HG03064 (cell line): ENCODE measurements around the gene PPP1R14D.

Experiments used
- ATAC-seq: cut with Tn5 transposase; IDR thresholded peaks from one replicate; pipeline ENCODE4 v1.9.1; 2021; ENCODE audit warnings: low read depth; ENCODE audit not compliant: unreplicated experiment

PPP1R14D gene

DNA sequence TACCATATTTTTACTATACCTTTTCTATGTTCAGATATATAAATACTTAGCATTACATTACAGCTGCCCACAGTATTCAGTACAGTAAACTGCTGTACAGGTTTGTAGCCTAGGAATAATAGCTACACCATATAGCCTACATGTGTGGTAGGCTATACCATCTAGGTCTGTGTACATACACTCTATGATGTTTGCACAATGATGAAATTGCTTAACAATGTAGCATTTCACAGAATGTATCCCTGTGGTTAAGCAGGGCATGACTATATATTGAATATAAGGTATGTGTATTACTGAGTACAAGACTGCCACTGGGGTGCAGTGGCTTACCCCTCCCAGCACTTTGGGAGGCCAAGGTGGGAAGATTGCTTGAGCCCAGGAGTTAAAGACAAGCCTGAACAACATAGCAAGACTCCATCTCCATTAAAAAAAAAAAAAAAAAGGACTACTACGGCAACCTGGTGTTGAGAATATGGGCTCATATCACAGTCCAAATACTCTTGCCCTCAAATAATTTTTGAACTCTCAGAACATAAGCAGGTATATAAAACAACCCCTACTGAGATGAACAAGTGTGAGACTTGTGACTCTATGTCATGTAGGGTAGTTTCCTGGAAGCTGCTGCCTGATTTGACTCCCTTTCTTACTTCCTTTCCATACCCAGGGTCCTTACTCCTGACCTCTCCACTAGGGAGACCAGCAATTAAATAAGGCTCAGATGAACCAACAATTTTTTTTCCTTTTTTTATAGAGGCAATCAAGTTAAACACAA is 4.8 kb downstream of the PPP1R14D start:
- ATAC-seq: no peak

DNA sequence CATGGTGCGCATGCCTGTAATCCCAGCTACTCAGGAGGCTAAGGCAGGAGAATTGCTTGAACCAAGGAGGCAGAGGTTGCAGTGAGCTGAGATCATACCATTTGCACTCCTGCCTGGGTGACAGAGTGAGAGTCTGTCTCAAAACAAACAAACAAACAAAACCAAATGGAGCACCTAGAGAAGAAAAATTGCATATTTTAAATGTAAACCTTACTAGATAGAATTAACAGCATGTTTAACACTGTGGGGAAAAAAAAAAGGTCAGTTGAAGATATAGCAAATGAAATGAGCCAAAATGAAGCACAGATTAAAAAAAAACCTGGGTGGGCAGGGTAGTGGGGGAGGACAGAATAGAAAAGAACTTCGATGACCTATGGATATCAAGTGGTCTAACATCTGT is 7.3 kb downstream of the PPP1R14D start:
- ATAC-seq: no peak

DNA sequence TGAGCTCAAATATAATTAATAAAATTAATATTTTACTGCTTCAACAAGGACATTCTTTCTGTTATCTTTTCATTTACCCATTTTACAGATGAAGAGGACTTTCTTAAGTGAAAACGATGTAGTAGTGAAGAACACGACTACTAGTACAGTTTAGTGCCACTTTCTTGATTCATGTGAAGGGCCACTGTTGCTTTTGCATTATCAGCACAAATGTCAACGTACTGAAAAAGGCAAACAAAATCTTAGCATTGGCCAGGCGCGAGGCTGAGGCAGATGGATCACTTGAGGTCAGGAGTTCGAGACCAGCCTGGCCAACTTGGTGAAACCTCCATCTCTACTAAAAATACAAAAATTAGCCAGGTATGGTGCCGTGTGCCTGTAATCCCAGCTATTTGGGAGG is 9.5 kb downstream of the PPP1R14D start:
- no peak for ATAC-seq

DNA sequence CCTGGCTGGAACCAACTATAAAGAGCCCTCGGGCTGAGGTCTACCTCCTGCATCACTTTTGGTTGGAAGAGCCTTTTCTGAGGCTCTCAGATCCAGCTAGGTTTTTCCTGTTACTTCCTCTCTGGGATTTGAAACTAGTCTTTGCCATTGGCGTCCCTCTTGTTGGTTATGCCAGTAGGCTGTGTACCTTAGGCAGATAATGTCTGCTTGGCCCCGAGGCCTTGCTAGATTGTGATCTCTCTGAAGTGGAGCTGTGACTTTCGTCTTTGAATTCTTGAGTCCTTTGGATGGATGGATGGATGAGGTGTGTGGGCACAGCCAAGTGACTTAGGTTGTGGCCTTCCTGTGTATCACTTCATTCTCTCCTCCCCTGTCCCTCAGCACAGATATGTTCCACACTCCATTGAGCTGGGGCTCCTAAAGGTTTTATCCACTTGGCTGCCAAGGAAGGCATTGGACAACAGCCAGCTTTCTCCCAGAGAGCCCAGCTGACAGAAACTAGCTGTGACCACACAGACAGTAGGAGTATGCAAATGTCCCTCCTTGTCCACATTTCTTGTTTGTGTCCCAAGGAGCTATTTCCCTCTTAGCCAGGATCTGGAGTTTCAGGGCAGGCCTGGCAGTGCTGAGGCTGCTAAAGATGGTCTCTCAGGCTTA is 13.3 kb downstream of the PPP1R14D start:
- ATAC-seq: no peak

DNA sequence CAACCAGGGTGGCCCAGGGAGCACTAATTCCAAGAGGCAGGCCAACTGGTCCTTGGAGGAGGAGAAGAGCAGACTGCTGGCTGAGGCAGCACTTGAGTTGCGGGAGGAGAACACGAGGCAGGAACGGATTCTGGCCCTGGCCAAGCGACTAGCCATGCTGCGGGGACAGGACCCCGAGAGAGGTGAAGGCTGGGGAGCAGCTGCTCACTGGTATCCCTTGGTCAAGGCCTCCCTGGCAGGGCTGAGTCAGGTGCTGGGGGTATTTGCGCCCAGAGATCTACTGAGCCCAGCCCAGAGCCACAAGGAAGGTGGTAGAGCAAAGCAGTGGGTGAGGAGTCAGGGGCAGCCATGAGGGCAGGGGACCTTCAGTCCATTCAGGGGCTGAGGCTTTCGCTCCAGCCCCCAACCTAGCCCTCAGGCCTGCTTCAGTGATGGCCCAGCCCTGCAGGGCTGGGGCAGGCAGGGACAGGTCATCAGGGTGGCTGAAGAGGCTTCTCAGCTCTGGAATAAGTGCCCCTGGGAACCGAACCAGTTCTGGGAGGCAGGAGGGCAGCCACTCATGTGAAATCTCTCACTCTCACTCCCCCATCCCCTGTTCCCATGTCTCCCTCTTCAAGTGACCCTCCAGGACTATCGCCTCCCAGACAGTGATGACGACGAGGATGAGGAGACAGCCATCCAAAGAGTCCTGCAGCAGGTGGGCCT is 15.6 kb downstream of the PPP1R14D start:
- no peak for ATAC-seq

DNA sequence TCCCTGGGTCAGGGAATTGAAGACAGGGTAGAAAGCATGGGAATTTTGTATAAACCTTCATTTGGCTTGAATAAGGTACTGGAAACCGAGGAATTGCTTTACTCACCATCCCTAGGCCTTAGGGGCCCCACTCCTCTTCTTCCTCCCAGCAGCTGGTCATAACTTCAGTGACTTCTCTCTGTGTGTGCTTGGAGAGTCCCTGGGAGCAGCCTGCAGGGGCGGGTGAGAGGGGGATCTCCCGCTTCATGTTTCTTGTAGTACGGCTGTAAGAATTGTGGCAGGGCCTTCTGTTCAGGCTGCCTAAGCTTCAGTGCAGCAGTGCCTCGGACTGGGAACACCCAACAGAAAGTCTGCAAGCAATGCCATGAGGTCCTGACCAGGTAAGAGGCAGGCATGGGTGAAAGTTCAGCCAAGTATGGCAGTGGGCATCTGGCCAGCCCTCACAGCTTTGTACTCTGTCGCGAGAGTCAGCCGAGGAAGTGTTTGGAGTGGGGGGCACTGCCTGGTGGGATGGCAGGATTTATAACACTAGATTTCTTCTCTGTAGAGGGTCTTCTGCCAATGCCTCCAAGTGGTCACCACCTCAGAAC is 19.6 kb downstream of the PPP1R14D start:
- no peak for ATAC-seq

DNA sequence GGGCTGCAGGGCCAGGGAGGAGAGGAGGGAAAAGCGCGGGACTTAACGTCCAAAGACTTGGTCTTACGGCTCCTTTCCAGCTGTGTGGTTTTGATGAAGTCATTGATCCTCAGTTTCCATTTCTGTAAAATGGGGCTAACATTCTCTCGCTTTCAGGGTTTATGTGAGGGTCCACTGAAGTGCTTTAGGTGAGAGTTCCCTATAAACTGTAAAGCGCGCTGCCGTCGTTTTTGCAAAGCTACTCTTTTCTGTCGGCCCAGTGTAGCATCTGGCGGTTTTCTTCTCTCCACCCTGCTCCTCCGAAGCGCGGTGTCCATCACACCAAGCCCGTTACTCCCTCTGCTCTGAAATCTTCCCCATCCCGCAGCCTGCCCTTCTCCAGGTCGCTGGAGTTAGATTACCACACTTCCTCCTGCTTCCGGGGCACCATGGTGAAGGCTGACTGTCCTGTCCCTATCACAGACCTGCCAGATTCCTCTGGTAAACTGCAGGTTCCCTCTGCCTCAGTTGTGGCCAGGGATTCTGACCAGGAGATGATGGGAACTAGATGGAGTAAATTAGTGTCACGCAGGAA is 20.5 kb downstream of the PPP1R14D start:
- no peak for ATAC-seq

DNA sequence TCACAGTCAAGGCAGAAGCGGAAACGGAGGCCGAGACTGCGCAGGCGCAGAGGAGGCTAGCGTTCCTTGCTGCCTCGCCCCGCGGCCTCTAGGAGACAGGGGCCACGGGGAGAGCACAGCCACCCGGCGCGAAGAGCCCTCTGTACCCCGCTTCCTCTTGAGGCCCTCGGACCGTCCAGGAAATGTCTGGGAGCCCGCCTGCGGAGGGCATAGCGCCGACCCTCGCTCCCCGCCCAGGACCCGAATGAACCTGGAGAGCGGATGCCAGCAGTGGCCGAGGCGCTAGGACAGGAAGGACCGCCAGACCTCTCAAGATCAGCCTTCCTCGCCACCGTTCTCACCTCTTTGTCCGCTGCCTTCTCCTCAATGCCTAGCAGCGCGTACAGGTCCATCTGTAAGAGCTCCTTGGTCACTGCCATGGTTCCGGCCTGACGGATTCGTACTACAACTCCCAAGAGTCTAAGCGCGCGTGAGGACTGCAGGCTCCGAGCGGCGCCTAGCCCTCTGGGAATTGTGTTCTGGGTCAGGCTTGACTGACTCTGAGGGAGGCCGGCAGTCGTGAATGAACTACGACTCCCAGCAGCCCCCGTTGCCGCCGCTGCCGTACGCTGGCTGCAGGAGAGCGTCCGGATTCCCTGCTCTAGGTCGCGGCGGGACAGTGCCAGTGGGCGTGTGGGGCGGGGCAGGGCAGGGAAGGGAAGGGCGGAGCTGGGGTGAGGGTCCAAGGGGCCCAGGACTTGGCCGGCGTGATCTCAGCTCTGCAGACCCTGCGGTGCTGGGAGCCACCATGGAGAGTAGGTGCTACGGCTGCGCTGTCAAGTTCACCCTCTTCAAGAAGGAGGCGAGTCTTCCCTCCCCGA is 21.2 kb downstream of the PPP1R14D start, which contains the start of the genes DNAJC17 and ZFYVE19:
TSS of gene DNAJC17 (minus strand) at position 446 of the 860 bp plus-strand sequence. CDS start at position 419, 27 bp downstream.
TSS of gene ZFYVE19 (plus strand) at position 62 of the 860 bp plus-strand sequence. CDS start at position 563, 501 bp downstream.
- peak; percentile 95 for ATAC-seq

DNA sequence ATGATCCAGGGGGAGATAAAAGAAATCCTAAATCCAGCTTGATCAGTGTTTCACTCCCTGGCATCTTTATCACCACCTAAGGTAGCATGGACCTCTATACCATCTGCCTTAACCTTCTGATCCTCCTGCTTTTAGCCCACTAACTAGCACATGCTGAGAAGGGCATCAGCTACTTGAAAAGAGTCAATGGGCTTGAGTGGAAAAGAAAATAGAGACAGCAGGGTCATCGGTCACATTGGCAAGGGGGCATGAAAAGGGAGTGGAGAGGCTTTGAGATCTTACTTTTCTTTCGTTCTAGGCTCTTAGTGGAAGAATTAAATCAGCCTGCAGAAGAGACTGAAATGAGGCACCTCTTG is 21.9 kb downstream of the PPP1R14D start:
- no peak for ATAC-seq

DNA sequence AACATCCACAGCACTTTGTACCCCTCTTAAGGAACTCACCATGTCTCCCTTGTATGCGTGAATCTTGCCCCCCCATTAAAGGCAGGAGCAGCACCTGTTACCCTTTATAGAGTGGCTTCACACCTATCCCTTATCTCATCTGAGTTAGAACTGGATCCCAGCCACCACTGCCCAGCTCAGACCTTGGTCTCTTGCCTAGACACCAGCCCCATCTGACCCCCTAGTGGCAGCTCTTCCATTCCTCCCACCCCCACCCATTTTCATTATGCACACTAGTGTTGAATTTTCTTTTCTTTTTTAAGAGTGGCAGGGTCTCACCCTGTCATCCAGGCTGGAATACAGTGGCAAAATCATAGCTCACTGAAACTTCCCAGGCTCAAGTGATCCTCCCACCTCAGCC is 24.8 kb downstream of the PPP1R14D start:
- no peak for ATAC-seq

DNA sequence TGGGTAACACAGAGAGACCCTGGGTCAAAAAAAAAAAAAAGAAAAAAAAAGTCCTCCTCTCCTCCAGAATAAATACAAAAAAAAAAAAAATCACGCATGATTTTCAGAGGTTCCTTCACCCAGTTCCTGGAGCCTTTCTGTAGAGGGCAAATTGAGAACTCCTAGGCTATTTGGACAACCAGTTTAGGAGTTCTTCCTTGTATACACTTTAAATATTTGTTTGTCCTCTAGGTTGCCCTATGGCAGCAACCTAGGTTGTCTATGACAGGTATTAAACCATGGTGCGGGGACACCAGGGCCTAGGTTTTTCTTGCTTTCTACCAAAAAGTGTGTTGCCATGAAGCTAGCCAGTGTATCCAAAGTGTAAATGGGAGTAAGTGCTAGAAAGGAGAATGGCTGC is 25.4 kb downstream of the PPP1R14D start:
- ATAC-seq: no peak

DNA sequence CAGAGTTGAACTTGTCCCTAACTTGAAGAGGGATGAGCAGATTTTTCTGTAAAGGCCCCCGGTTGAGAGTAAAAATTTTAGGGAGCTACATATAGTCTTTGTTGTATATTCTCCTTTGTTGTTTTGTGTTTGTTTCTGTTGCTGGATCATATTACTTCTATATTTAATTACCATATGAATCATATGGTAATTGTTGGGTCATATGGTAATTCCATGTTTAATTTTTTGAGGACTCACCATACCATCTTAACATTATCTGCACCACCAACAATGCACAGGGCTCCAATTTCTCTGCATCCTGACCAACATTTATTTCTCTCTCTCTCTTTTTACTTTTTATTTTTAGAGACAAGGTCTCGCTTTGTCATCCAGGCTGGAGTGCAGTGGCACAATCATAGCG is 29.0 kb downstream of the PPP1R14D start:
- ATAC-seq: no peak

DNA sequence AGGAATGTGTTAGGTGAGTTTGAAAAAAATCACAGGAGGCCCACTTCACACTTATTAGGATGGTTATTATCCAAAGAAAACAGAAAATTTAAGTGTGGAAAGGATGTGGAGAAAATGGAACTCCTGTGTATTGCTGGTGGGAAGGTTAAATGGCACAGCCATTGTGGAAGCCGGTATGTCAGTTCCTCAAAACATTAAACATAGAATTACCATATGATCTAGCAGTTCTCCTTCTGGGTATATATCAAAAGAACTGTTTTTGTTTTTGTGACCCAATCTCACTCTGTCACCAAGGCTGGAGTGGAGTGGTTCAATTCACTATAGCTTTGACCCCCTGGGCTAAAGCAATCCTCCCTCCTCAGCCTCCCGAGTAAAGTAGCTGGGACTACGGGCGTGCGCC is 32.0 kb downstream of the PPP1R14D start:
- no peak for ATAC-seq

DNA sequence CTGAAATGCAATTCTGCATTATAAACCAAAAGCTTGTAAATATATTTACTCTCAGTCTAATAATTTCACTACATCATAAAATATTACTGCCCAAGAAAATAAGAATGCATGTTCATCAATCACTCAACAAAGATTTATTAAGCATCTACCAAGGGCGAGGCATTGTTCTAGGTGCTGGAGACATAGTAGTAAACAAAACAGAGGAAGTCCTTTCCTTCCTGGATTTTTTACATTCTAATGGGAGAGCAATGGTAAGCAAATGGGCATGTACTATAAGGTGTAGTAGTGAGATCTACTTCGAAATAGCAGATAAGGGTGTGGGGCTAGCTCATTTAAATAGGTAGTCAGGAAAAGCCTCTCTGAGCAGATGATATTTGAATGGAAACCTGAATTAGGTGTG is 32.5 kb downstream of the PPP1R14D start:
- ATAC-seq: no peak

DNA sequence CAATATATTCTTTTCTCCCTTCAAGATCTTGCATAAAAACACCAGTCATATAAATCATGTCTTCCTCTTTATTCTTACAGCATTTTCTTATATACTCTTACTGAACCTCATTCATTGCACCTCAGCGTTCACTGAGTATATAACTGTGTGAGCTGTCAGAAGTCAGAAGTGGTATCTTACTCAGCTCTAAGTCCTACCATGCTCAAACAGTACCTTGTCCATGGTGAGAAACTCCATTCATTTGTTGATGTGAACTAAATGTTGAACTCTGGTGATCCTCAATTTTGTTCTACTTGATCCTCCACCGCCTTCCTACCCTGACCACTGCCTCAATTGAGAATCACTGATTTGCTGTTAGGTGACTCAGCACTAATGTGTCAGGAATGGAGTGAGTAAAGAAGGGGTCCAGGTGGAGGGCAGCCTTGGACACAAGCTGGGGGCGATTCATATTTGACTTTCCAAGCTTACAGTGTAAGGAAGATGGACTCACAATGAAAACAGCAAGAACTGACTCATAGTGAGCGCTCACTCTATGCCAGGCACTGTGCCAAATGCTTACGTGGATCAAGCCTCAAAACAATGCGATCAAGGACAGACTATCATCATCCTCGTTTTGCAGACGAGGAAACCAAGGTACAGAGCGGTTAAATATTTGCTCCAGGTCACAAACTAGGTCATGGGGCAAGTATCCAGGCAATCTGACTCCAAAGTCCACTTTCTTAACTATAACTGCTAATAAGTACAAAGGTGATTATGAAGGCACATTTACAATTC is 35.1 kb downstream of the PPP1R14D start:
- ATAC-seq: no peak

DNA sequence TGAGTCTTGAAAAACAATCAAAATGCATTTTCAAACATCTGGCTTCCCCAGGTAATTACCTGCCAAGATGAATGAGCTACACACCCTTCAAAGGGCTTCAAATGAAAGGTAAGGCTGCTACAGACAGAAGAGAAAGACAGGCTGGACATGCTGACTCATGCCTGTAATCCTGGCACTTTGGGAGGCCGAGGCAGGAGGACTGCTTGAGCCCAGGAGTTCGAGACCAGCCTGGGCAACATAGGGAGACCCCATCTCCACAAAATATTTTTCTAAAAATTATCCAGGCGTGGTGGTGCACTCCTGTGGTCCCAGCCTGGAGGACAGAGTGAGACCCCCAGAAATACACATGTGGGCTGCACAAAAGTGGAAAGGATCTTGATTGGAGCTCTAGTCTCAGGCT is 36.1 kb downstream of the PPP1R14D start:
- ATAC-seq: no peak

DNA sequence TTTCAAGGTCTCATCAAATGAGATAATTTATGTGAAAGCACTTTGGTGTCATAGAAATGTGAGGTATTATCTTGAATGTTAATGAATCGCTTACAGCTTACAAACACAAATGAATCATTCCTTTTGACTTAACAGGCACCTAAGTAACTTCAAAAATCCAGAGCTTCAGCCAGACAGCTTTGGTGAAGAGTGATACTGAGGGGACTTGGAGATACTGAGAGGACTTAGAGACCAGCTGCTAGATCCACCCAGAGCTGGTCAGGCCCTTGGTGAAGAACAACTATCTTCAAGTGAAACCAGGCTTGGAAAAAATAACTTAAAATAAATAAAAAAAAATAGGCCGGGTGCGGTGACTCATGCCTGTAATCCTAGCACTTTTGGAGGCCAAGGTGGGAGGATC is 37.8 kb downstream of the PPP1R14D start:
- no peak for ATAC-seq

DNA sequence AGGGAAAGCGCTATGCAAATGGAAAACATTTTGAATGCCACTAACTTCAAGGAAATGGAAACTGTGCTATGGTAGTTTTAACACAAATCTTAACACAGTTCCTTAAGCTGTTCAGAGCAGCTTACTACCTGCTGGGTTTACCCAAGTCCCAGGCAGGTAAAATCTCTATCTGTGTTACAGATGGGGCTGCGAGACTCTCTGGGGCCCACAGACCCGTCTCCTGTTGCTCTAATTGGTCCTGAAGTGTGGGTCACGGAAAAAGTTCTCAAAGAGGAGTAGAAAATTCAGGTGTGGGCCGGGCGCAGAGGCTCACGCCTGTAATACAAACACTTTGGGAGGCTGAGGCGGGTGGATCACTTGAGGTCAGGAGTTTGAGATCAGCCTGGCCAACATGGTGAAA is 38.5 kb downstream of the PPP1R14D start:
- ATAC-seq: no peak

DNA sequence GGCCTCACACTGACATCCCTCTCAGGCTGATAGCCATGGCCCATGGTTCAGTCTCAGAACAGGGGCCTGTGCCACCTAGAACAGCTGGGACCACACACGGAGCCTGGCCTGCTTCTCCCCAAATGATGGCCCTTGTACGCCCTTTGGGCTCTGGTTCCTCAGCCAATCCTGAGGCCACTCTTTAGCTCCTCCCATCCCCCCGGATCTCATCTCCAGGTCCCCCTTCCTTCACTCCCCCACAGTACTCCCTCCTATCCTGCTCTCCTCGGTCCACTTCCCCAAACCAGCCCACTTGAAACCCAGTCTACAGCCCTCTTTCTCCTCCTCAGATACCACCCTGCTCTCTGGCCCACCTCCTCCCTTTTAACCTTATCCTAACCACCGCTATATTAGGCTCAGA is 39.4 kb downstream of the PPP1R14D start:
- ATAC-seq: no peak
